IMR-90 (cell line): ENCODE data around the gene CDHR3. TPM values are rescaled to one million over a fixed set of nuclear protein-coding genes. Genes with fewer than 3 reads are reported as not detected.

Source experiments
- ATAC-seq: fragments of 200-7000 bp; cut with Tn5 transposase; 2 replicates; pipeline ENCODE4 v1.9.1; 2020; ENCODE audit warnings: low read depth, mild to moderate bottlenecking, moderate library complexity
- BruUV-seq: library from RNA; stranded (reverse); fragments of 400-500 nt; replicated peaks from 2 replicates; lab custom pipeline; 2021; lab: Mats Ljungman, UMichigan
- CTCF ChIA-PET: fragments of 300-600 bp; formaldehyde crosslinking; extraction: SDS; loops from one replicate; lab custom pipeline; 2021; ENCODE audit warnings: antibody characterized with exemption; lab: Yijun Ruan, JAX
- POLR2A ChIA-PET: fragments of 300-600 bp; sonication (Branson Sonifier 250); formaldehyde crosslinking; loops from one replicate; lab custom pipeline; 2022; ENCODE audit warnings: antibody characterized with exemption; ENCODE audit not compliant: unreplicated experiment; lab: Charles Lee
- DNase-seq: peaks from one replicate; pipeline ENCODE4 v3.0.0; 2013
- H2AFZ ChIP-seq: replicated peaks from 2 replicates; pipeline ENCODE3; 2013; ENCODE audit warnings: low read length, mild to moderate bottlenecking; ENCODE audit not compliant: poor library complexity
- H2AK5ac ChIP-seq: 2 replicates; pipeline ENCODE4 v1.6.1; 2013; ENCODE audit warnings: low read depth, low read length, inconsistent platforms
- H2AK9ac ChIP-seq: replicated peaks from 2 replicates; pipeline ENCODE3; 2013; ENCODE audit warnings: mild to moderate bottlenecking, low read depth, low read length, moderate library complexity; ENCODE audit not compliant: poor library complexity
- H2BK120ac ChIP-seq: 2 replicates; pipeline ENCODE4 v1.6.1; 2013; ENCODE audit warnings: low read depth, low read length, inconsistent platforms
- H2BK15ac ChIP-seq: 3 replicates; pipeline ENCODE4 v1.6.1; 2013; ENCODE audit warnings: low read depth, low read length, inconsistent platforms
- H2BK20ac ChIP-seq: 2 replicates; pipeline ENCODE4 v1.6.1; 2013; ENCODE audit warnings: low read depth, mild to moderate bottlenecking, inconsistent platforms, low read length, moderate library complexity
- H2BK5ac ChIP-seq: 2 replicates; pipeline ENCODE4 v1.6.1; 2013; ENCODE audit warnings: mild to moderate bottlenecking, low read depth, low read length, inconsistent platforms; ENCODE audit not compliant: poor library complexity, severe bottlenecking
- H3K14ac ChIP-seq: replicated peaks from 2 replicates; pipeline ENCODE4 v1.6.1; 2013; ENCODE audit warnings: low read depth, low read length, inconsistent platforms
- H3K18ac ChIP-seq: 2 replicates; pipeline ENCODE4 v1.6.1; 2013; ENCODE audit warnings: low read depth, low read length, control low read depth
- H3K23ac ChIP-seq: 2 replicates; pipeline ENCODE4 v1.6.1; 2013; ENCODE audit warnings: low read depth, low read length, inconsistent platforms
- H3K27ac ChIP-seq: 2 replicates; pipeline ENCODE4 v1.5.1; 2013; ENCODE audit warnings: mild to moderate bottlenecking, control low read depth, low read length; ENCODE audit not compliant: insufficient read depth
- H3K27me3 ChIP-seq: 2 replicates; pipeline ENCODE4 v1.6.1; 2013; ENCODE audit warnings: low read length; ENCODE audit not compliant: control insufficient read depth, insufficient read depth
- H3K36me3 ChIP-seq: 2 replicates; pipeline ENCODE4 v1.6.1; 2013; ENCODE audit warnings: low read length, mixed read lengths; ENCODE audit not compliant: control insufficient read depth, insufficient read depth
- H3K4ac ChIP-seq: 2 replicates; pipeline ENCODE4 v1.6.1; 2013; ENCODE audit warnings: low read depth, low read length, inconsistent platforms
- H3K4me1 ChIP-seq: 2 replicates; pipeline ENCODE4 v1.6.1; 2013; ENCODE audit warnings: low read length, mixed read lengths; ENCODE audit not compliant: control insufficient read depth, insufficient read depth
- H3K4me2 ChIP-seq: 2 replicates; pipeline ENCODE4 v1.6.1; 2013; ENCODE audit warnings: low read depth, mild to moderate bottlenecking, control low read depth, low read length, moderate library complexity
- H3K4me3 ChIP-seq: 2 replicates; pipeline ENCODE4 v1.5.1; 2013; ENCODE audit warnings: low read depth, mild to moderate bottlenecking, control low read depth, low read length, moderate library complexity; ENCODE audit not compliant: insufficient read depth
- H3K56ac ChIP-seq: 2 replicates; pipeline ENCODE4 v1.6.1; 2013; ENCODE audit warnings: low read length, inconsistent platforms; ENCODE audit not compliant: insufficient read depth; ENCODE audit errors: extremely low read depth
- H3K79me1 ChIP-seq, 2 experiments: 2 replicates each; pipeline ENCODE4 v1.6.1; 2013; ENCODE audit warnings: low read length in 2 of 2, inconsistent platforms in 1 of 2, low read depth in 1 of 2
- H3K9ac ChIP-seq: 2 replicates; pipeline ENCODE4 v1.6.1; 2013; ENCODE audit warnings: low read depth, low read length, control low read depth
- H3K9me1 ChIP-seq: 2 replicates; pipeline ENCODE4 v1.6.1; 2013; ENCODE audit warnings: low read length, inconsistent platforms; ENCODE audit not compliant: insufficient read depth
- H3K9me3 ChIP-seq: 2 replicates; pipeline ENCODE4 v1.6.1; 2013; ENCODE audit warnings: low read length; ENCODE audit not compliant: control insufficient read depth, insufficient read depth
- H4K20me1 ChIP-seq: 2 replicates; pipeline ENCODE4 v1.6.1; 2013; ENCODE audit warnings: low read length, inconsistent platforms; ENCODE audit not compliant: insufficient read depth
- H4K5ac ChIP-seq: 2 replicates; pipeline ENCODE4 v1.6.1; 2013; ENCODE audit warnings: mild to moderate bottlenecking, low read depth, low read length, control low read depth
- H4K8ac ChIP-seq, 2 experiments: 2 replicates each; pipeline ENCODE4 v1.6.1; 2013; ENCODE audit warnings: low read depth in 2 of 2, low read length in 2 of 2, control low read depth in 1 of 2, inconsistent platforms in 1 of 2
- H4K91ac ChIP-seq: 2 replicates; pipeline ENCODE4 v1.6.1; 2013; ENCODE audit warnings: low read depth, low read length, inconsistent platforms; ENCODE audit not compliant: insufficient read depth
- CEBPB ChIP-seq: IDR thresholded peaks from 2 replicates; pipeline ENCODE4 v1.6.1; 2012; ENCODE audit warnings: low read depth, low read length, improper control_type of control experiment
- CHD1 ChIP-seq: IDR thresholded peaks from 2 replicates; pipeline ENCODE4 v1.6.1; 2012; ENCODE audit warnings: low read depth, low read length, improper control_type of control experiment
- CTCF ChIP-seq: conservative IDR thresholded peaks from 2 replicates; pipeline ENCODE4 v1.5.1; 2012; ENCODE audit warnings: mild to moderate bottlenecking, low read depth, low read length, improper control_type of control experiment
- ELK1 ChIP-seq: fragments of 150-350 bp; IDR thresholded peaks from 2 replicates; pipeline ENCODE4 v1.6.1; 2016; ENCODE audit warnings: low read depth, mild to moderate bottlenecking, low read length, moderate library complexity, borderline replicate concordance
- FOS ChIP-seq: fragments of 150-350 bp; IDR thresholded peaks from 2 replicates; pipeline ENCODE4 v1.6.1; 2016; ENCODE audit warnings: low read depth, low read length
- NFE2L2 ChIP-seq: fragments of 150-350 bp; IDR thresholded peaks from 2 replicates; pipeline ENCODE4 v1.6.1; 2016; ENCODE audit warnings: low read depth, mild to moderate bottlenecking, low read length
- POLR2A ChIP-seq: IDR thresholded peaks from 2 replicates; pipeline ENCODE4 v1.6.1; 2012; ENCODE audit warnings: mild to moderate bottlenecking, low read depth, low read length
- RAD21 ChIP-seq: IDR thresholded peaks from 2 replicates; pipeline ENCODE4 v1.6.1; 2012; ENCODE audit warnings: low read length, improper control_type of control experiment
- RFX5 ChIP-seq: IDR thresholded peaks from 2 replicates; pipeline ENCODE4 v1.8.0; 2012; ENCODE audit warnings: low read depth, mild to moderate bottlenecking, low read length, moderate library complexity
- SMC3 ChIP-seq: fragments of 150-350 bp; IDR thresholded peaks from 2 replicates; pipeline ENCODE4 v1.6.1; 2016; ENCODE audit warnings: low read depth, mild to moderate bottlenecking, antibody characterized with exemption, low read length, moderate library complexity
- WGBS, 2 experiments: methylation state at CpG; one replicate each; pipeline versions ENCODE4 v1.1.5 to v1.1.7; 2013; ENCODE audit warnings: missing lambda C conversion rate in 2 of 2; ENCODE audit not compliant: insufficient read length in 1 of 2; ENCODE audit errors: extremely low coverage in 2 of 2; 5-methylcytosine and 5-hydroxymethylcytosine counted together
- dilution Hi-C: fragments of 300-500 bp; cut with HindIII; formaldehyde crosslinking; loops from one replicate; pipeline ENCODE4 v1.14.3; 2018; ENCODE audit warnings: low sequenced_read_pairs; ENCODE audit not compliant: unreplicated experiment
- in situ Hi-C: fragments of 300-500 bp; cut with MboI; formaldehyde crosslinking; loops from 3 replicates; pipeline ENCODE4 v1.14.3; 2019; ENCODE audit warnings: low sequenced_read_pairs, inconsistent platforms, mixed read lengths
- intact Hi-C: fragments of 100-400 bp; cut with micrococcal nuclease; formaldehyde crosslinking; loops from 2 replicates; pipeline ENCODE4 v1.10.0; 2022
- polyA plus RNA-seq, 3 experiments: library from polyadenylated mRNA; depleted of rRNA; stranded (reverse); fragments of >200 nt; gene quantifications; 2 replicates each; pipeline ENCODE4 v1.2.3, GENCODE V29; 2012; ENCODE audit warnings: low replicate concordance in 1 of 3
- total RNA-seq: library from RNA; depleted of rRNA; stranded (reverse); fragments of >200 nt; gene quantifications from 2 replicates; pipeline ENCODE4 v1.2.3, GENCODE V29; 2012

Gene CDHR3
- total and polyA plus RNA-seq, 2 of the 4 experiments (the other 2 are of a cell fraction), result 0.96 to 1.6 TPM

- Histone ChIP-seq H2BK15ac (no peak overlapping the region), H2BK120ac (no peak overlapping the region), H2BK5ac (no peak overlapping the region), H3K9me3 (no peaks in the 10 kb centered on the region), H3K18ac (no peak overlapping the region), H2BK20ac (no peak overlapping the region), H4K8ac (no peak overlapping the region), H4K5ac (no peak overlapping the region), H3K36me3 (no peaks in the 10 kb centered on the region), H3K79me1 (no peaks in the 10 kb centered on the region), H3K27ac (no peak overlapping the region), H3K23ac (no peak overlapping the region), H3K4me2 (no peak overlapping the region), H3K4ac (no peak overlapping the region), H3K4me3 (no peak overlapping the region), H3K14ac (no peak overlapping the region), H4K20me1 (no peaks in the 10 kb centered on the region), H3K4me1 (peaks cover 7% of the 10 kb centered on the region; the same call in 1 of the 2 replicates), H2AFZ (no peak overlapping the region), H3K9me1 (peaks cover 8% of the 10 kb centered on the region), H2AK9ac (no peak overlapping the region), H4K91ac (no peak overlapping the region), H3K9ac (no peak overlapping the region), H2AK5ac (no peak overlapping the region), H3K27me3 (peaks cover 4% of the 10 kb centered on the region; the same call in 1 of the 2 replicates), H3K56ac (no peak overlapping the region)
- no CpG with 5 or more reads among the region's 4 CpGs for WGBS, 2 experiments
- BruUV-seq, result no TSS peak
- TF ChIP-seq ELK1 (no peak), POLR2A (no peak), NFE2L2 (no peak), RAD21 (no peak), RFX5 (no peak), CHD1 (no peak), SMC3 (no peak), FOS (no peak), CTCF (no peak), CEBPB (no peak)
- ATAC-seq, result no peak
- intact Hi-C loops, result loop anchor here (5.0 kb wide), 1 partner anchor 44 kb away; the partner anchor contains the start of gene SYPL1
- ChIA-PET CTCF (interaction anchor here (1.1 kb wide), 1 partner anchor 11 kb away, joined by 3 read pairs; no protein-coding TSS in a partner anchor), POLR2A (no interaction called here)
- DNase-seq, result no peak
- dilution Hi-C loops, result no loop called here
- in situ Hi-C loops, result no loop called here
Observed at GRCh38 chr7:106068538-106068961, 105.5 kb downstream of the CDHR3 start.
